GM21786 (cell line): ENCODE measurements around the gene KLHL21.
"Not testable (repeated sequence)": the region's sequence is repeated elsewhere in the genome, so short reads cannot be mapped to it uniquely, and the experiment has no call there.

Experiments used
- ATAC-seq: cut with Tn5 transposase; IDR thresholded peaks from one replicate; pipeline ENCODE4 v1.9.1; 2021; ENCODE audit not compliant: unreplicated experiment

Gene KLHL21

GRCh38 chr1:6600410-6601048, 2.1 kb downstream of the KLHL21 start:
- no peak for ATAC-seq

- not testable (repeated sequence) for ATAC-seq
Measured at GRCh38 chr1:6599991-6600390, 2.7 kb downstream of the KLHL21 start.

- ATAC-seq = no peak
Measured at GRCh38 chr1:6599141-6599975, 3.3 kb downstream of the KLHL21 start.

GRCh38 chr1:6597777-6598131, 4.9 kb downstream of the KLHL21 start:
- no peak for ATAC-seq

- ATAC-seq = no peak
Measured at GRCh38 chr1:6596886-6597776, 5.5 kb downstream of the KLHL21 start.

GRCh38 chr1:6596351-6596750, 6.3 kb downstream of the KLHL21 start:
- ATAC-seq = no peak

- no peak for ATAC-seq
Measured at GRCh38 chr1:6594977-6595740, 7.5 kb downstream of the KLHL21 start.

GRCh38 chr1:6593810-6594209, 8.9 kb downstream of the KLHL21 start:
- no peak for ATAC-seq

- ATAC-seq = no peak
Measured at GRCh38 chr1:6592865-6593593, 9.6 kb downstream of the KLHL21 start.

- no peak for ATAC-seq
Measured at GRCh38 chr1:6592441-6592840, 10.2 kb downstream of the KLHL21 start.

GRCh38 chr1:6591644-6592043, 11.0 kb downstream of the KLHL21 start:
- ATAC-seq = no peak

- ATAC-seq = no peak
Measured at GRCh38 chr1:6591222-6591621, 11.4 kb downstream of the KLHL21 start.

- ATAC-seq = no peak
Measured at GRCh38 chr1:6590046-6590445, 12.6 kb downstream of the KLHL21 start.

- no peak for ATAC-seq
Measured at GRCh38 chr1:6588893-6589520, 13.7 kb downstream of the KLHL21 start.

GRCh38 chr1:6588128-6588892, 14.4 kb downstream of the KLHL21 start:
- ATAC-seq = no peak

GRCh38 chr1:6587261-6588005, 15.2 kb downstream of the KLHL21 start:
- no peak for ATAC-seq

GRCh38 chr1:6586404-6586816, 16.3 kb downstream of the KLHL21 start:
- no peak for ATAC-seq

GRCh38 chr1:6585841-6586240, 16.8 kb downstream of the KLHL21 start:
- no peak for ATAC-seq
